Activated naive CD4-positive, alpha-beta T cell treated with anti-CD3 and anti-CD28 coated beads, Interleukin-2, amount 50 U/mL, for 72 hours (primary cell): ENCODE results near the gene SAMD4B. TPM values are rescaled to one million over a fixed set of nuclear protein-coding genes. Genes with fewer than 3 reads are reported as not detected.
"Not testable (repeated sequence)": the region's sequence is repeated elsewhere in the genome, so short reads cannot be mapped to it uniquely, and the experiment has no call there.

Experiments used
- ATAC-seq, 2 donors: fragments of 150-1000 bp; cut with Tn5 transposase; 2 replicates each; pipeline ENCODE4 v1.10.0; 2021; ENCODE audit warnings: mild to moderate bottlenecking in 2 of 2, moderate library complexity in 2 of 2
- DNase-seq, 2 donors: peaks; one replicate each; pipeline ENCODE4 v3.0.0; 2021 to 2022; ENCODE audit warnings: low spot score in 2 of 2
- H3K27ac Mint-ChIP-seq, 2 donors: one replicate each; pipeline ENCODE4 v1.8.0; 2022; ENCODE audit warnings: mild to moderate bottlenecking in 2 of 2, mixed read lengths in 2 of 2
- H3K36me3 Mint-ChIP-seq, 2 donors: one replicate each; pipeline ENCODE4 v1.8.0; 2022; ENCODE audit warnings: mixed read lengths in 2 of 2
- H3K9me3 Mint-ChIP-seq, 2 donors: one replicate each; pipeline ENCODE4 v1.8.0; 2022; ENCODE audit warnings: mixed read lengths in 2 of 2
- total RNA-seq, 2 donors: library from RNA; stranded (reverse); gene quantifications; one replicate each; pipeline ENCODE4 v1.2.3, GENCODE V29; 2022

The SAMD4B gene
- total RNA-seq, 2 donors from 2014 or later, result 42.1 to 56.1 TPM

GRCh38 chr19:39325778-39326665, 16.2 kb upstream of the SAMD4B start:
- peak; percentile 30 to 64 for ATAC-seq
- no peak for DNase-seq
- Mint-ChIP-seq H3K36me3 (peaks cover 0 to 12% of the 10 kb centered on the region in 2 donors), H3K9me3 (no peaks in the 10 kb centered on the region), H3K27ac (no peak overlapping the region)

GRCh38 chr19:39327363-39328045, 14.7 kb upstream of the SAMD4B start:
- H3K36me3 Mint-ChIP-seq, result peaks cover 0 to 16% of the 10 kb centered on the region in 2 donors
- peak overlapping the region; percentile 70 to 91 for H3K27ac Mint-ChIP-seq
- no peak for DNase-seq
- ATAC-seq, result peak in 1 of 2 donors; percentile 5
- no peaks in the 10 kb centered on the region for H3K9me3 Mint-ChIP-seq

GRCh38 chr19:39328046-39328705, 14.0 kb upstream of the SAMD4B start:
- H3K9me3 Mint-ChIP-seq, result no peaks in the 10 kb centered on the region
- DNase-seq, result peak in 1 of 2 donors; percentile 89
- H3K36me3 Mint-ChIP-seq, result peaks cover 0 to 17% of the 10 kb centered on the region in 2 donors
- H3K27ac Mint-ChIP-seq, result peak overlapping the region; percentile 50 to 70
- ATAC-seq, result peak; percentile 59

GRCh38 chr19:39329948-39330347, 12.3 kb upstream of the SAMD4B start:
- Mint-ChIP-seq H3K36me3 (peaks cover 5 to 30% of the 10 kb centered on the region in 2 donors), H3K27ac (peak overlapping the region in 1 of 2 donors; percentile 50), H3K9me3 (no peaks in the 10 kb centered on the region)
- DNase-seq (no peak), ATAC-seq (no peak)

- H3K36me3 Mint-ChIP-seq, result peaks cover 17 to 42% of the 10 kb centered on the region in 2 donors
- DNase-seq (no peak), ATAC-seq (no peak)
- H3K9me3 Mint-ChIP-seq, result no peaks in the 10 kb centered on the region
- H3K27ac Mint-ChIP-seq, result peak overlapping the region in 1 of 2 donors; percentile 99
Observed at GRCh38 chr19:39332293-39332692, 9.9 kb upstream of the SAMD4B start.

GRCh38 chr19:39332738-39333137, 9.5 kb upstream of the SAMD4B start:
- H3K9me3 Mint-ChIP-seq, DNase-seq, ATAC-seq: not testable (repeated sequence)
- H3K36me3 Mint-ChIP-seq, result peaks cover 17 to 42% of the 10 kb centered on the region in 2 donors
- H3K27ac Mint-ChIP-seq, result peak overlapping the region; percentile 77 to 99

GRCh38 chr19:39333507-39333906, 8.7 kb upstream of the SAMD4B start:
- DNase-seq (no peak), ATAC-seq (no peak)
- H3K36me3 Mint-ChIP-seq, result peaks cover 17 to 37% of the 10 kb centered on the region in 2 donors
- peak overlapping the region in 1 of 2 donors; percentile 99 for H3K27ac Mint-ChIP-seq
- no peaks in the 10 kb centered on the region for H3K9me3 Mint-ChIP-seq

- Mint-ChIP-seq H3K27ac (peak overlapping the region; percentile 95 to 99), H3K9me3 (no peaks in the 10 kb centered on the region), H3K36me3 (peaks cover 17 to 37% of the 10 kb centered on the region in 2 donors)
- DNase-seq, result no peak
- no peak for ATAC-seq
Observed at GRCh38 chr19:39334444-39334976, 7.7 kb upstream of the SAMD4B start.

- DNase-seq (peak in 1 of 2 donors; percentile 31), ATAC-seq (peak; percentile 42 to 50)
- Mint-ChIP-seq H3K36me3 (peaks cover 17 to 37% of the 10 kb centered on the region in 2 donors), H3K9me3 (no peaks in the 10 kb centered on the region), H3K27ac (peak overlapping the region; percentile 95 to 99)
Observed at GRCh38 chr19:39335168-39335548, 7.1 kb upstream of the SAMD4B start.

GRCh38 chr19:39336483-39336882, 5.7 kb upstream of the SAMD4B start:
- DNase-seq, result no peak
- no peak for ATAC-seq
- Mint-ChIP-seq H3K27ac (peak overlapping the region; percentile 95 to 99), H3K36me3 (peaks cover 24 to 38% of the 10 kb centered on the region in 2 donors), H3K9me3 (no peaks in the 10 kb centered on the region)

GRCh38 chr19:39339674-39340073, 2.5 kb upstream of the SAMD4B start:
- Mint-ChIP-seq H3K27ac (peak overlapping the region; percentile 92 to 96), H3K36me3 (peaks cover 26 to 42% of the 10 kb centered on the region in 2 donors), H3K9me3 (no peaks in the 10 kb centered on the region)
- DNase-seq (no peak), ATAC-seq (no peak)

- Mint-ChIP-seq H3K27ac (peak overlapping the region; percentile 92 to 96), H3K36me3 (peaks cover 21 to 37% of the 10 kb centered on the region in 2 donors)
- not testable (repeated sequence) for DNase-seq, ATAC-seq, H3K9me3 Mint-ChIP-seq
Observed at GRCh38 chr19:39340156-39340555, 2.1 kb upstream of the SAMD4B start.

- ATAC-seq (peak; percentile 0 to 3), DNase-seq (peak in 1 of 2 donors; percentile 23)
- Mint-ChIP-seq H3K9me3 (no peaks in the 10 kb centered on the region), H3K27ac (peak overlapping the region; percentile 92 to 96), H3K36me3 (peaks cover 11 to 28% of the 10 kb centered on the region in 2 donors)
Observed at GRCh38 chr19:39341129-39341718, 997 bp upstream of the SAMD4B start.

- H3K27ac Mint-ChIP-seq, result peak overlapping the region; percentile 75 to 93
- ATAC-seq, result no peak
- H3K9me3 Mint-ChIP-seq, result no peaks in the 10 kb centered on the region
- peaks cover 11 to 28% of the 10 kb centered on the region in 2 donors for H3K36me3 Mint-ChIP-seq
- no peak for DNase-seq
Observed at GRCh38 chr19:39342647-39343305, 555 bp downstream of the SAMD4B start.

- peaks cover 8 to 26% of the 10 kb centered on the region in 2 donors for H3K36me3 Mint-ChIP-seq
- DNase-seq (no peak), ATAC-seq (no peak)
- no peaks in the 10 kb centered on the region for H3K9me3 Mint-ChIP-seq
- H3K27ac Mint-ChIP-seq, result peak overlapping the region in 1 of 2 donors; percentile 10
Observed at GRCh38 chr19:39345956-39346355, 3.7 kb downstream of the SAMD4B start.
